Panc1 (cell line): ENCODE measurements around the gene CAND2.
"Not testable (repeated sequence)": the region's sequence is repeated elsewhere in the genome, so short reads cannot be mapped to it uniquely, and the experiment has no call there.

Source experiments
- SIN3A ChIP-seq: IDR thresholded peaks from 2 replicates; pipeline ENCODE4 v1.6.1; 2012; ENCODE audit warnings: low read depth, mild to moderate bottlenecking, low read length, moderate library complexity, borderline replicate concordance; ENCODE audit not compliant: insufficient read depth
- TF ChIP-seq, protein P1 (sequence below), 2 experiments: IDR thresholded peaks; 2 replicates each; pipeline ENCODE4 v1.6.1; 2011 to 2012; ENCODE audit warnings: low read depth in 2 of 2, control low read depth in 1 of 2, low read length in 1 of 2, mild to moderate bottlenecking in 1 of 2, moderate library complexity in 1 of 2; ENCODE audit not compliant: insufficient read depth in 1 of 2

DNA sequence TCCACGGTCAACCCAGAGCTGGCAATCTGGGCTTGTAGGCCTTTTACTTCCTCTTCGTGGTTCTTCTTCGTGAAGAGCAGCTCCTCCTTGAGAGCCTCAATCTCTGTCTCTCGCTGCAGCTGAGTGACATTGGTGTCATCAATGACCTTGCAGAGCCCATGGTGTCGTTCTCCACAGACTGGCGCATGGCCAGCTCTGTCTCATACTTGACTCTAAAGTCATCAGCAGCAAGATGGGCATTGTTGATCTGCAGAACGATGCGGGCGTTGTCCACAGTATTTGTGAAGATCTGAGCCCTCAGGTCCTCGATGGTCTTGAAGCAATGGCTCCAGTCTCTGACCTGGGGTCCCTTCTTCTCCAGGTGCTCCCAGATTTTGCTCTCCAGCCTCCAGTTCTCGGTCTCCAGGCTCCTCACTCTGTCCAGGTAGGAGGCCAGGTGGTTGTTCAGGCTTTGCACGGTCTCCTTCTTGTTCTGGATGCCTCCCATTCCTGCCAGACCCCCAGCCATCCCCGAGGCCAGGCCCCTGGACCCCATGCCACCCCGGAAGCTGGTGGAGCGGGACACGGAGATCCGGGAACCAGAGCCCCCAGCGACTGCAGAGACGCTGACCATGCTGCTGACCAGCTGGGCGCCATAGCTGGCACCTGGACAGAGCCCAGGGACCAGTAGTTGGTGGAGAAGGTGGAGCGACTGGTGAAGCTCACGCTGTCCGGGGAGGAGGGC lies 8.4 kb upstream of the CAND2 start:
- TF ChIP-seq, protein P1, sequence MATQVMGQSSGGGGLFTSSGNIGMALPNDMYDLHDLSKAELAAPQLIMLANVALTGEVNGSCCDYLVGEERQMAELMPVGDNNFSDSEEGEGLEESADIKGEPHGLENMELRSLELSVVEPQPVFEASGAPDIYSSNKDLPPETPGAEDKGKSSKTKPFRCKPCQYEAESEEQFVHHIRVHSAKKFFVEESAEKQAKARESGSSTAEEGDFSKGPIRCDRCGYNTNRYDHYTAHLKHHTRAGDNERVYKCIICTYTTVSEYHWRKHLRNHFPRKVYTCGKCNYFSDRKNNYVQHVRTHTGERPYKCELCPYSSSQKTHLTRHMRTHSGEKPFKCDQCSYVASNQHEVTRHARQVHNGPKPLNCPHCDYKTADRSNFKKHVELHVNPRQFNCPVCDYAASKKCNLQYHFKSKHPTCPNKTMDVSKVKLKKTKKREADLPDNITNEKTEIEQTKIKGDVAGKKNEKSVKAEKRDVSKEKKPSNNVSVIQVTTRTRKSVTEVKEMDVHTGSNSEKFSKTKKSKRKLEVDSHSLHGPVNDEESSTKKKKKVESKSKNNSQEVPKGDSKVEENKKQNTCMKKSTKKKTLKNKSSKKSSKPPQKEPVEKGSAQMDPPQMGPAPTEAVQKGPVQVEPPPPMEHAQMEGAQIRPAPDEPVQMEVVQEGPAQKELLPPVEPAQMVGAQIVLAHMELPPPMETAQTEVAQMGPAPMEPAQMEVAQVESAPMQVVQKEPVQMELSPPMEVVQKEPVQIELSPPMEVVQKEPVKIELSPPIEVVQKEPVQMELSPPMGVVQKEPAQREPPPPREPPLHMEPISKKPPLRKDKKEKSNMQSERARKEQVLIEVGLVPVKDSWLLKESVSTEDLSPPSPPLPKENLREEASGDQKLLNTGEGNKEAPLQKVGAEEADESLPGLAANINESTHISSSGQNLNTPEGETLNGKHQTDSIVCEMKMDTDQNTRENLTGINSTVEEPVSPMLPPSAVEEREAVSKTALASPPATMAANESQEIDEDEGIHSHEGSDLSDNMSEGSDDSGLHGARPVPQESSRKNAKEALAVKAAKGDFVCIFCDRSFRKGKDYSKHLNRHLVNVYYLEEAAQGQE (IDR thresholded peaks at IDR 0.05; ENCODE audit: insufficient read depth in 1 of 2, low read depth in 2 of 2, low read length in 1 of 2) = not testable (repeated sequence)
- TF ChIP-seq SIN3A = not testable (repeated sequence)
